BJ (cell line): ENCODE data around the gene POLR2F. TPM values are rescaled to one million over a fixed set of nuclear protein-coding genes. Genes with fewer than 3 reads are reported as not detected.

Experiments
- CTCF ChIA-PET: fragments of 350-600 bp; formaldehyde crosslinking; extraction: SDS; loops from one replicate; lab custom pipeline; 2021; ENCODE audit warnings: antibody characterized with exemption, inconsistent platforms; lab: Yijun Ruan, JAX
- POLR2A ChIA-PET: fragments of 300-600 bp; sonication (Branson Sonifier 250); formaldehyde crosslinking; extraction: SDS; loops from one replicate; lab custom pipeline; 2021; ENCODE audit warnings: antibody characterized with exemption; lab: Charles Lee
- DNase-seq: peaks from one replicate; pipeline ENCODE4 v3.0.0-alpha.2; 2011; ENCODE audit warnings: low read depth
- H3K27me3 ChIP-seq: 2 replicates; pipeline ENCODE4 v1.6.0; 2011; ENCODE audit warnings: low read length; ENCODE audit not compliant: control insufficient read depth, insufficient read depth
- H3K36me3 ChIP-seq: 2 replicates; pipeline ENCODE4 v1.5.1; 2011; ENCODE audit warnings: low read length; ENCODE audit not compliant: control insufficient read depth, insufficient read depth
- H3K4me3 ChIP-seq: 2 replicates; pipeline ENCODE4 v1.5.1; 2011; ENCODE audit warnings: low read depth, mild to moderate bottlenecking, control low read depth, low read length
- CTCF ChIP-seq: IDR thresholded peaks from 2 replicates; pipeline ENCODE4 v1.5.1; 2011; ENCODE audit warnings: low read depth, mild to moderate bottlenecking, control low read depth, inconsistent platforms, low read length, moderate library complexity; ENCODE audit not compliant: insufficient read depth
- polyA plus RNA-seq: library from polyadenylated mRNA; depleted of rRNA; stranded (reverse); fragments of >200 nt; gene quantifications from 2 replicates; pipeline ENCODE4 v1.2.3, GENCODE V29; 2011; rRNA removed

The POLR2F gene
- polyA plus RNA-seq, 1 experiment: 92.1 TPM

DNA sequence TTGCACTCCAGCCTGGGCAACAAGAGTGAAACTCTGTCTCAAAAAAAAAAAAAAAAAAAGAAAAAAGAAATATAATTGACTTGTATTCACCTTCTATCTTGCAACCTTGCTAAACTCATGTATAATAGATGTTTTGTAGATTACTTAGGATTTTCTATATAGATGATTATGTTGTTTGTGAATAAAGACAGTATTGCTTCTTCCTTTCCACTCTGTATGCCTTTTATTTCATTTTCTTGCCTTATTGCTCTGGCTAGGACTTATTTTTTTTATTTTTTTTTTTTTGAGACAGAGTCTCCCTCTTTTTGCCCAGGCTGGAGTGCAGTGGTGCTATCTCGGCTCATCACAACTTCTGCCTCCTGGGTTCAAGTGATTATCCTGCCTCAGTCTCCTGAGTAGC lies 60.6 kb downstream of the POLR2F start:
- Histone ChIP-seq H3K4me3 (no peak overlapping the region), H3K36me3 (no peaks in the 10 kb centered on the region), H3K27me3 (0 out of 2 replicates have a peak, but pooled peaks cover 1% of the 10 kb centered on the region)
- CTCF ChIA-PET: interaction anchor here (1.4 kb wide), 1 partner anchor 10 kb away, joined by 3 read pairs; no protein-coding TSS in a partner anchor
- TF ChIP-seq CTCF: no peak
- no peak for DNase-seq
- POLR2A ChIA-PET: no interaction called here

DNA sequence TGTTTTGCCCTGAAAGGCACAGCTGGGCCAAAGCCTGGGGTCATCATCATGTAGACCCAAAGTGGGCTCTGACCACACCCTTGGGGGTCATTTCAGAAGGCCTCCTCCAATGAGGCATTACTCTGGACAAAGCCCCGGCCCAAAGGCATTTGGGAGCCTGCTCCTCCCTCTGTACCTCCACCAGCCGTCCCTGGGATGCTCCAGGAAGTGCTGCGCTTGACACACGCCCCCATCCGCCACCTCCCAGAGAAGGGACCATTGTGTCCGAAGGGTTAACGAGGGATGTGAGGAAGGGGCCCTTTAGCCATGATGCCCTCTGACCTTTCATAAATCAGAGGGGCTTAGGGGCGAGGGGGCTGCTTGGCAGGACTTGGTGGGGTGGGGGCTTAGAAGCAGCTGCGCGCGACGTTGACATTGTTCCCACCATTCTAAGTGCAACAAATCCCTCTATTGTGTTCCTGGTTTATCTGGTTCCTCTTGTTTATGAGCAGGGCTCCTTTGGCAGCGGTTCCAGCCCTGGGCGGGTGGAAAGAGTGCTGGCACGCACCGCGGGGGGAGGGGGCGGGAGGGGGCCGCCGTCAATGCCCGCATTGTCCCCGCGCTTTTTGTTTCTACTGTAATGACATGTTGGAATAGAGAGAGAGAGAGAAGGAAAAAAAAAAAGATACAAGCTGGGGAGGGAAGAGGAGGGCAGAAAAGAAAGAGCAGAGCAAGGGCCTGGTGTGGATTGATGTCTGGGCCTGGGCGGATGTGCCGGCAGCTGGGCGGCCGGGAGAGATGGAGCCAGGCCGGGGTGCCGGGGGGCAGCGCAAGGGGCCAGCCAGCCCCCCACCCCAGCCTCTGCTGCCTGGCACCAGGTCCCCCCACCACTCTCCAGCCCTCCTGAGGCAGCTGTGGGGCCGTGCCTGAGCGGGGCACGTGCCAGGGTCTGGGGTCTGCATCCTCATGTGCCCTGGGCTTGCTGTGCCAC lies 63.0 kb downstream of the POLR2F start:
- H3K4me3 ChIP-seq: no peak overlapping the region
- DNase-seq: no peak
- POLR2A ChIA-PET: no interaction called here
- CTCF ChIA-PET: interaction anchor here (0.8 to 1.4 kb wide), 2 partner anchors 51 to 153 kb away, joined by 3 read pairs; no protein-coding TSS in a partner anchor
- 0 out of 2 replicates have a peak, but pooled peaks cover 1% of the 10 kb centered on the region for H3K27me3 ChIP-seq
- H3K36me3 ChIP-seq: no peaks in the 10 kb centered on the region
- TF ChIP-seq CTCF: no peak

DNA sequence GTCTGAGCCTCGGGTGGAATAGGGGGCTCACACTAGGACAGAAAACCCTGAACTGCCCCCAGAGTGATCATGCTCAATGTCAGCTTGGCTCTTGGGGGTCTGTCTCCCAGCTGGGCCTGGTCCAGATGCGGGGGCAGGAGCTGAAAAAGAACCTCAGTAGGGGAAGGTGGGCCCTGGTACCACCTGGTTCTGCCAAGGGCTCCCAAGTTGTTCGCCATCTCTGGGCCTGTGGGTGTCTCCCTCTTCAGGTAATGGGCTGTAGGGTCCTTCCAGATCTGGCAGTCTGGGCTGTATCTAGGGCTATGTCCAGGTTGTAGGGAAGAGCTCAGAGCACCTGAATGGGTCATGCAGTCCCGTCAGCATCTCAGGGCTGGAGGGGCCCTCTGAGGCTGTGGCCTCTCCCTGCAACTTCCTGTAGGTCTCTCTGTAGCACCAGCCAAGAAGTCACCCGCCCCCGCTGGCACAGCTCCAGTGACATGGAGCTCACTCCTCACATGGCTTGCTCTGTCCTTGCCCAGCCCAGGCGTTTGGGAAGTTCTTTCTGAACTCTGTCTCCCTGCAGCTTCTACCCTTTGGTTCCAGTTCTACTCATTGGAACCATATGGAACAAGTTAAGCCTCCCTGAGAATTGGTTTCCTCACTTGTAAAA lies 63.9 kb downstream of the POLR2F start:
- POLR2A ChIA-PET: no interaction called here
- no peak overlapping the region for H3K4me3 ChIP-seq
- DNase-seq: no peak
- no peak for TF ChIP-seq CTCF
- 0 out of 2 replicates have a peak, but pooled peaks cover 1% of the 10 kb centered on the region for H3K27me3 ChIP-seq
- no peaks in the 10 kb centered on the region for H3K36me3 ChIP-seq
- CTCF ChIA-PET: interaction anchor here (1.4 kb wide), 1 partner anchor 154 kb away, joined by 3 read pairs; no protein-coding TSS in a partner anchor

GRCh38 chr22:38017939-38018885 lies 64.7 kb downstream of the POLR2F start:
- DNase-seq: no peak
- ChIA-PET CTCF (interaction anchor here (1.4 kb wide), 1 partner anchor 155 kb away, joined by 3 read pairs; no protein-coding TSS in a partner anchor), POLR2A (no interaction called here)
- no peak for TF ChIP-seq CTCF
- 0 out of 2 replicates have a peak, but pooled peaks cover 1% of the 10 kb centered on the region for H3K27me3 ChIP-seq
- H3K4me3 ChIP-seq: no peak overlapping the region
- H3K36me3 ChIP-seq: no peaks in the 10 kb centered on the region

Other genes with a start within 250 kb of the POLR2F start
- gene GCAT, start 145.8 kb upstream of the POLR2F start, polyA plus RNA-seq: 12.6 and 24.9 TPM in 2 replicates
- gene GALR3, start 130.3 kb upstream of the POLR2F start, polyA plus RNA-seq: not detected in 2 replicates
- 18.2 and 36.7 TPM in 2 replicates for gene ANKRD54, start 109.4 kb upstream of the POLR2F start, polyA plus RNA-seq
- gene EIF3L, start 104.3 kb upstream of the POLR2F start, polyA plus RNA-seq: 705 and 755 TPM in 2 replicates
- 16.6 and 26.5 TPM in 2 replicates for gene MICALL1, start 47.4 kb upstream of the POLR2F start, polyA plus RNA-seq
- 0.38 and 0.42 TPM in 2 replicates for gene C22orf23, start 98 bp upstream of the POLR2F start, polyA plus RNA-seq
- gene SOX10, start 30.9 kb downstream of the POLR2F start, polyA plus RNA-seq: not detected in 2 replicates
- 27.9 and 32.4 TPM in 2 replicates for gene PICK1, start 103.7 kb downstream of the POLR2F start, polyA plus RNA-seq
- gene SLC16A8, start 130.5 kb downstream of the POLR2F start, polyA plus RNA-seq: 0.10 and 0.17 TPM in 2 replicates
- gene BAIAP2L2, start 157.0 kb downstream of the POLR2F start, polyA plus RNA-seq: 1.2 and 1.3 TPM in 2 replicates
- 10.1 and 14.9 TPM in 2 replicates for gene PLA2G6, start 228.1 kb downstream of the POLR2F start, polyA plus RNA-seq
- 14.1 and 14.8 TPM in 2 replicates for gene MAFF, start 248.3 kb downstream of the POLR2F start, polyA plus RNA-seq